ENCODE data around the gene TWIST1.

TWIST1 gene

GRCh38 chr7:19069842-19070241 lies 47.6 kb downstream of the TWIST1 start:
- no peak overlapping the region for H3K4me3 ChIP-seq (ENCODE audit: low read depth, low read length)
- in situ Hi-C loops (cut with HindIII; ENCODE audit: low sequenced_read_pairs) = no loop called here

GRCh38 chr7:19066170-19066569 lies 51.3 kb downstream of the TWIST1 start:
- H3K4me3 ChIP-seq (ENCODE audit: low read depth, low read length) = no peak overlapping the region
- TF ChIP-seq CTCF (IDR thresholded peaks at IDR 0.05; ENCODE audit: low read depth, low read length, missing control alignments) = no peak
- in situ Hi-C loops (cut with HindIII; ENCODE audit: low sequenced_read_pairs) = no loop called here
- no peak for DNase-seq (ENCODE audit: low read depth)

More at GRCh38 chr7:19069842-19070241, 47.6 kb downstream of the TWIST1 start:
- DNase-seq (ENCODE audit: low read depth) = no peak
- TF ChIP-seq CTCF (IDR thresholded peaks at IDR 0.05; ENCODE audit: low read depth, low read length, missing control alignments) = peak; percentile 5
